HG03439 (cell line): ENCODE results near the gene NOL3.

ENCODE experiments used
- ATAC-seq: cut with Tn5 transposase; IDR thresholded peaks from one replicate; pipeline ENCODE4 v1.9.1; 2021; ENCODE audit warnings: mild to moderate bottlenecking, moderate library complexity; ENCODE audit not compliant: unreplicated experiment

The NOL3 gene

GRCh38 chr16:67188323-67188722 is 18.0 kb downstream of the NOL3 start:
- ATAC-seq = no peak

GRCh38 chr16:67188798-67189197 is 18.5 kb downstream of the NOL3 start:
- ATAC-seq = no peak

- ATAC-seq = no peak
Observed at GRCh38 chr16:67190041-67190440, 19.7 kb downstream of the NOL3 start, which contains the start of gene EXOC3L1. TSS of gene EXOC3L1 (minus strand) at chr16:67190136. CDS start at chr16:67189676, 460 bp downstream.

- ATAC-seq = no peak
Observed at GRCh38 chr16:67190448-67191399, 20.4 kb downstream of the NOL3 start.

GRCh38 chr16:67191411-67191994 is 21.2 kb downstream of the NOL3 start:
- peak; percentile 5 for ATAC-seq

GRCh38 chr16:67191995-67192681 is 21.8 kb downstream of the NOL3 start, which contains the start of gene E2F4:
TSS of gene E2F4 (plus strand) at chr16:67192155. CDS start at chr16:67192228, 73 bp downstream.
- ATAC-seq = peak; percentile 82

GRCh38 chr16:67192781-67193361 is 22.5 kb downstream of the NOL3 start:
- peak; percentile 6 for ATAC-seq

- ATAC-seq = no peak
Observed at GRCh38 chr16:67193536-67193935, 23.2 kb downstream of the NOL3 start.

GRCh38 chr16:67194260-67194659 is 23.9 kb downstream of the NOL3 start:
- no peak for ATAC-seq

GRCh38 chr16:67195676-67196075 is 25.3 kb downstream of the NOL3 start:
- ATAC-seq = no peak

- no peak for ATAC-seq
Observed at GRCh38 chr16:67196881-67197280, 26.5 kb downstream of the NOL3 start.

GRCh38 chr16:67197704-67198103 is 27.4 kb downstream of the NOL3 start:
- ATAC-seq = no peak

GRCh38 chr16:67198238-67198734 is 27.9 kb downstream of the NOL3 start:
- no peak for ATAC-seq

GRCh38 chr16:67199011-67199807 is 28.9 kb downstream of the NOL3 start, which contains the start of gene ELMO3:
TSS of gene ELMO3 (plus strand) at chr16:67199131. CDS start at chr16:67199327, 196 bp downstream.
- ATAC-seq = no peak

GRCh38 chr16:67199808-67200198 is 29.5 kb downstream of the NOL3 start:
- no peak for ATAC-seq

- no peak for ATAC-seq
Observed at GRCh38 chr16:67200491-67200890, 30.2 kb downstream of the NOL3 start.

GRCh38 chr16:67201411-67202345 is 31.3 kb downstream of the NOL3 start:
- no peak for ATAC-seq

- ATAC-seq = no peak
Observed at GRCh38 chr16:67202426-67202825, 32.1 kb downstream of the NOL3 start.

- ATAC-seq = no peak
Observed at GRCh38 chr16:67202956-67203493, 32.7 kb downstream of the NOL3 start.
